Bronchial epithelial cell (primary cell): ENCODE results near the gene KIF1C. TPM values are rescaled to one million over a fixed set of nuclear protein-coding genes. Genes with fewer than 3 reads are reported as not detected.

Source experiments
- DNase-seq: peaks from one replicate; pipeline ENCODE4 v3.0.0-alpha.2; 2010; ENCODE audit warnings: low read depth
- FAIRE-seq: peaks from 2 replicates; lab custom pipeline; 2011; peaks lifted over from hg19 to GRCh38; lab: Jason Lieb, UNC
- H3K27me3 ChIP-seq: 2 replicates; pipeline ENCODE4 v1.5.1; 2011; ENCODE audit warnings: low read length; ENCODE audit not compliant: control insufficient read depth, insufficient read depth
- H3K36me3 ChIP-seq: 2 replicates; pipeline ENCODE4 v1.5.1; 2011; ENCODE audit warnings: low read length; ENCODE audit not compliant: control insufficient read depth, insufficient read depth
- H3K4me3 ChIP-seq: 2 replicates; pipeline ENCODE4 v1.5.1; 2011; ENCODE audit warnings: mild to moderate bottlenecking, low read depth, low read length, control low read depth
- CTCF ChIP-seq: IDR thresholded peaks from 2 replicates; pipeline ENCODE4 v1.5.1; 2011; ENCODE audit warnings: mild to moderate bottlenecking, moderate library complexity, low read length, control low read depth, inconsistent platforms; ENCODE audit not compliant: insufficient read depth, severe bottlenecking
- total RNA-seq: library from RNA; depleted of rRNA; stranded (reverse); fragments of >200 nt; gene quantifications from 2 replicates; pipeline ENCODE4 v1.2.1, GENCODE V29; 2014

The KIF1C gene
- total RNA-seq, 1 donor from 2014 or later = 89.0 TPM

GRCh38 chr17:5034651-5035050, 36.9 kb downstream of the KIF1C start:
- FAIRE-seq (no peak), DNase-seq (no peak)
- Histone ChIP-seq H3K4me3 (no peak overlapping the region), H3K36me3 (no peaks in the 10 kb centered on the region), H3K27me3 (no peaks in the 10 kb centered on the region)
- TF ChIP-seq CTCF = no peak

DNA sequence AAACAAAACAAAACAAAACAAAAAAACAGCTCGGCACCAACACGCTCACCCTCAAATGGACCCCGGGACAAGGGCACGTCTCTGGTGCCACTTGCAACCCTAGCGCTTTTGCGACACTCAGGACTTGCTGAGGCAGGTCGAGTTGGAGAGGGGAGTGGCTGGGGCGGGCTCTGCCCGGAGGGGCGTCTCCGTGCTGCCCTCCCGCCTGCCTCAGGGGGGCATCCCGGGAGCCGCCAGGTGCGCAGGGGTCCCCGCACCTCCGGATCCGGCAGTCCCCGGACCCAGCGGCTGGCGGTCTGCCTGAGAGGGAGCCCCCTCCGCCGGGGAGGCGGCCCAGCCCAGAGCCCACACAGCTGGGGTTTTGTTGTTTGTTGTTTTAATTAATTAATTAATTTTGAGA, 37.6 kb downstream of the KIF1C start, which contains the start of gene SLC52A1:
SLC52A1 (minus strand) TSS at position 112 of the 400 bp plus-strand sequence. CDS start 820 bp downstream, outside the sequence.
- H3K27me3 ChIP-seq = no peaks in the 10 kb centered on the region
- DNase-seq (peak; percentile 17), FAIRE-seq (no peak)
- H3K36me3 ChIP-seq = no peaks in the 10 kb centered on the region
- peak within 1 kb of the TSS; percentile 33 for H3K4me3 ChIP-seq
- no peak for TF ChIP-seq CTCF

DNA sequence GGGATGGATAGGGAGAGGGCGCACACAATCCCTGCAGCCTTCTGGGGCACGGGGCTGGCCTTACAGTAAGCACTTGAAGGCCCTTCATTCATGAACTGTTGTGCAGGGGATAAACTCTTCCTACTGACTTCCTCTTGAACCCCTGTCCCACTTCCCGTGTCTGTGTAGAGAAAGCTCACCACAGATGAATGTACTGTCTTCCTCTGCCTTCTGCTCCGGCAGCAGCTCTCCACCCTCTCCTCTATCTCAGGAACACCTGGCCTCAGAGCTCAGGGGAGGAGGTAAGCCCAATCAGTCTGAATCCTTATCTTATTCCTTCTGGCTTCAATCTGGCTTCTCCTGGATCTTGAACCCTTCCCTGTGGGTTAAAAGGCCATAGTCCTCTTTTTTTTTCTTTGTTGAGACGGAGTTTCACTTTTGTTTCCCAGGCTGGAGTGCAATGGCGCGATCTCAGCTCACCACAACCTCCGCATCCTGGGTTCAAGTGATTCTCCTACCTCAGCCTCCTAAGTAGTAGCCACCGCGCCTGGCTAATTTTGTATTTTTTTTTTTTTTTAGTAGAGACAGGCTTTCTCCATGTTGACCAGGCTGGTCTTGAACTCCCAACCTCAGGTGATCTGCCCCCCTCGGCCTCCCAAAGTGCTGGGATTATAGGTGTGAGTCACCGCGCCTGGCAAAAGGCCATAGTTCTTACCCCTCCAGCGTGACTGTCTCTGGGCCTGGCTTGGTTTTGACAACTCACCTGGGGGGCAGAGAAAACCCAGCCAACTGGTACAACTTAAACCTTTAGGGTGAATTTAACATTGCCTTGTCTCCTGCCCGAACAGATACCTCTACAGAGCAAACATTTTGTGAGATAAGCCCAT, 44.6 kb downstream of the KIF1C start:
- Histone ChIP-seq H3K4me3 (no peak overlapping the region), H3K36me3 (no peaks in the 10 kb centered on the region), H3K27me3 (no peaks in the 10 kb centered on the region)
- DNase-seq (peak; percentile 18), FAIRE-seq (no peak)
- no peak for TF ChIP-seq CTCF

- no peaks in the 10 kb centered on the region for H3K36me3 ChIP-seq
- DNase-seq (no peak), FAIRE-seq (no peak)
- no peaks in the 10 kb centered on the region for H3K27me3 ChIP-seq
- TF ChIP-seq CTCF = no peak
- H3K4me3 ChIP-seq = no peak overlapping the region
Observed at GRCh38 chr17:5043524-5043923, 45.8 kb downstream of the KIF1C start.

DNA sequence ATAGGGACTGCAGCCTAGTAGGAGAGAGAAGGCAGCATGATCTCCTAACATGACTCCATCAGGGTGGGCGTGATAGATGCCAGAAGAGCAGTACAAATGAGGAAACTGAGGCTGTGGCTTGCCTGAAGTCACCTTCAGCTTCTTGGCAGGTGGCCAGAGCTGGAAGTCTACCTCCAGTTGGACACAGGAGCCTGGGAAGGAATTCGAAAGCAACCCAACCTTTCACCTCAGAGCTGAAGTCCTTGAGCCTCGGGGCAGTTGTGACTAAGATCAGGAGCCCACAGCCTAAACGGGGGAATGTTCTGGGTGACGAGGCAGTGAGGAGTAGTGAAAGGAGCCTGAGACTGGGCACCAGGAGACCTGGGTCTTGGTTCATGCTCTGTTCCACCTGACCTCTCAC, 46.9 kb downstream of the KIF1C start:
- no peak for TF ChIP-seq CTCF
- Histone ChIP-seq H3K27me3 (no peaks in the 10 kb centered on the region), H3K4me3 (no peak overlapping the region), H3K36me3 (no peaks in the 10 kb centered on the region)
- FAIRE-seq (no peak), DNase-seq (no peak)
